CD4-positive, alpha-beta T cell (primary cell): Measurements from ENCODE around the gene USPL1. TPM values are rescaled to one million over a fixed set of nuclear protein-coding genes. Genes with fewer than 3 reads are reported as not detected.

Experiments used
- ATAC-seq: fragments of 200-7000 bp; cut with Tn5 transposase; one replicate; pipeline ENCODE4 v1.10.0; 2022; ENCODE audit warnings: mild to moderate bottlenecking; ENCODE audit not compliant: poor library complexity
- CTCF ChIA-PET: fragments of 350-600 bp; sonication (Branson Sonifier 250); formaldehyde crosslinking; loops from one replicate; lab custom pipeline; 2021; ENCODE audit warnings: antibody characterized with exemption, inconsistent platforms; lab: Charles Lee
- POLR2A ChIA-PET: fragments of 350-600 bp; sonication (Branson Sonifier 250); formaldehyde crosslinking; loops from one replicate; lab custom pipeline; 2021; ENCODE audit warnings: antibody characterized with exemption, inconsistent platforms; lab: Charles Lee
- DNase-seq, 14 experiments: peaks; one replicate each; pipeline ENCODE4 v3.0.0-alpha.2; 2013 to 2020; ENCODE audit warnings: mixed read lengths in 2 of 14
- H3K27ac ChIP-seq, 2 donors: one replicate each; pipeline versions ENCODE4 v1.5.1 to v1.7.0; 2013; ENCODE audit warnings: low read length in 2 of 2, low read depth in 1 of 2, mild to moderate bottlenecking in 1 of 2
- H3K27me3 ChIP-seq, 2 experiments: 1 replicate in 1 of 2; 2 replicates in 1 of 2; pipeline versions ENCODE4 v1.6.1 to v1.7.0; 2013; ENCODE audit warnings: low read length in 2 of 2, control low read depth in 1 of 2, mild to moderate bottlenecking in 1 of 2, moderate library complexity in 1 of 2; ENCODE audit not compliant: insufficient read depth in 2 of 2, control insufficient read depth in 1 of 2
- H3K36me3 ChIP-seq: one replicate; pipeline ENCODE4 v1.6.1; 2013; ENCODE audit warnings: low read length, control low read depth; ENCODE audit not compliant: insufficient read depth
- H3K4me1 ChIP-seq: one replicate; pipeline ENCODE4 v1.6.1; 2013; ENCODE audit warnings: low read length, control low read depth; ENCODE audit not compliant: insufficient read depth
- H3K4me3 ChIP-seq: one replicate; pipeline ENCODE4 v1.5.1; 2013; ENCODE audit warnings: mild to moderate bottlenecking, low read length, moderate library complexity
- H3K9me3 ChIP-seq, 2 experiments: 1 replicate in 1 of 2; 2 replicates in 1 of 2; pipeline versions ENCODE4 v1.6.1 to v1.7.0; 2013; ENCODE audit warnings: low read length in 2 of 2, mild to moderate bottlenecking in 2 of 2, control low read depth in 1 of 2, moderate library complexity in 1 of 2; ENCODE audit not compliant: control insufficient read depth in 1 of 2, insufficient read depth in 1 of 2
- H3K27ac Mint-ChIP-seq: one replicate; pipeline ENCODE4 v1.8.0; 2020; ENCODE audit warnings: mixed read lengths
- H3K27me3 Mint-ChIP-seq: one replicate; pipeline ENCODE4 v1.8.0; 2021; ENCODE audit warnings: mixed read lengths
- H3K36me3 Mint-ChIP-seq: one replicate; pipeline ENCODE4 v1.8.0; 2021; ENCODE audit warnings: low read depth, mixed read lengths
- H3K4me1 Mint-ChIP-seq: one replicate; pipeline ENCODE4 v1.8.0; 2021; ENCODE audit warnings: low read depth, mixed read lengths
- H3K4me3 Mint-ChIP-seq: one replicate; pipeline ENCODE4 v1.8.0; 2020; ENCODE audit warnings: mild to moderate bottlenecking, mixed read lengths
- H3K9me3 Mint-ChIP-seq: one replicate; pipeline ENCODE4 v1.8.0; 2020; ENCODE audit warnings: mixed read lengths
- intact Hi-C, 2 experiments: fragments of 100-400 bp; cut with DNase I in 1 of 2; cut with micrococcal nuclease in 1 of 2; formaldehyde crosslinking; loops; one replicate each; pipeline versions ENCODE4 v1.15.1 to v1.9.0; 2023 to 2025; cut with DNase I, micrococcal nuclease
- total RNA-seq, 174 experiments: library from RNA in 2 of 174; stranded (reverse) in 2 of 174; gene quantifications; one replicate each; pipeline ENCODE4 v1.2.3 and lab custom pipeline; 2021 to 2026
- TF ChIP-seq, protein P1 (sequence below): fragments of 200-600 bp; IDR thresholded peaks from one replicate; pipeline ENCODE4 v1.8.0; 2022; ENCODE audit warnings: antibody characterized with exemption, mild to moderate bottlenecking

USPL1 gene
- total RNA-seq, 2 experiments from 2014 or later: 41.2 to 42.0 TPM

DNA sequence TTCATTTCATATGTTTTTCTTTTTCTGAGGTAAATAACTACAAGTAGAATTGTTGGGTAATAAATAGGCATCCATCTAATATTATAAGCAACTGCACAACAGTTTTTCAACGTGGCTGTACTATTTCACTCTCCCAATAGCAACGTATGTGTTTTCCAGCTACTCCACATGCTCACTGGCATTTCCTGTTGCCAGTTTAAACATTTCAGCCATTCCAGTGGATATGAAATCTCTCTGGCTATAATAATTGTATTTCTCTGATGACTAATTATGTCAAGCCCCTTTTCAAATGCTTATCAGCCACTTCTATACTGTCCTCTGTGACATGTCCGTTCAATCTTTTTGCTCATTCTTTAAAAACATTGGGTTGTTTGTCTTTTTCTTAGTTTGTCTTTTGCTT, 90.8 kb downstream of the USPL1 start:
- H3K4me3 Mint-ChIP-seq: no peak overlapping the region
- H3K4me1 Mint-ChIP-seq: no peaks in the 10 kb centered on the region
- intact Hi-C loops: loop anchor here in 1 of 2 experiments (5.0 kb wide), 1 partner anchor 49 kb away; no protein-coding TSS in a partner anchor
- Histone ChIP-seq H3K4me1 (no peaks in the 10 kb centered on the region), H3K36me3 (no peaks in the 10 kb centered on the region), H3K9me3 (no peaks in the 10 kb centered on the region), H3K4me3 (no peak overlapping the region), H3K27me3 (no peaks in the 10 kb centered on the region), H3K27ac (no peak overlapping the region)
- TF ChIP-seq, protein P1, sequence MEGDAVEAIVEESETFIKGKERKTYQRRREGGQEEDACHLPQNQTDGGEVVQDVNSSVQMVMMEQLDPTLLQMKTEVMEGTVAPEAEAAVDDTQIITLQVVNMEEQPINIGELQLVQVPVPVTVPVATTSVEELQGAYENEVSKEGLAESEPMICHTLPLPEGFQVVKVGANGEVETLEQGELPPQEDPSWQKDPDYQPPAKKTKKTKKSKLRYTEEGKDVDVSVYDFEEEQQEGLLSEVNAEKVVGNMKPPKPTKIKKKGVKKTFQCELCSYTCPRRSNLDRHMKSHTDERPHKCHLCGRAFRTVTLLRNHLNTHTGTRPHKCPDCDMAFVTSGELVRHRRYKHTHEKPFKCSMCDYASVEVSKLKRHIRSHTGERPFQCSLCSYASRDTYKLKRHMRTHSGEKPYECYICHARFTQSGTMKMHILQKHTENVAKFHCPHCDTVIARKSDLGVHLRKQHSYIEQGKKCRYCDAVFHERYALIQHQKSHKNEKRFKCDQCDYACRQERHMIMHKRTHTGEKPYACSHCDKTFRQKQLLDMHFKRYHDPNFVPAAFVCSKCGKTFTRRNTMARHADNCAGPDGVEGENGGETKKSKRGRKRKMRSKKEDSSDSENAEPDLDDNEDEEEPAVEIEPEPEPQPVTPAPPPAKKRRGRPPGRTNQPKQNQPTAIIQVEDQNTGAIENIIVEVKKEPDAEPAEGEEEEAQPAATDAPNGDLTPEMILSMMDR: no peak
- H3K36me3 Mint-ChIP-seq: no peaks in the 10 kb centered on the region
- ChIA-PET CTCF (interaction anchor here (1.0 kb wide), 1 partner anchor 9 kb away, joined by 4 read pairs; no protein-coding TSS in a partner anchor), POLR2A (no interaction called here)
- H3K9me3 Mint-ChIP-seq: no peaks in the 10 kb centered on the region
- H3K27me3 Mint-ChIP-seq: no peaks in the 10 kb centered on the region
- DNase-seq (no peak), ATAC-seq (no peak)
- no peak overlapping the region for H3K27ac Mint-ChIP-seq

Other genes starting within 250 kb of the USPL1 start
- gene UBE2L5, start 195.4 kb upstream of the USPL1 start, total RNA-seq: under 1 TPM in 1 of 2 experiments, not detected in 1; 0.11 TPM
- 100 to 1,000 TPM; 448 to 465 TPM for gene HMGB1, start 152.0 kb upstream of the USPL1 start, total RNA-seq
- 10 to 100 TPM; 16.5 to 19.0 TPM for gene ALOX5AP, start 117.6 kb downstream of the USPL1 start, total RNA-seq